ENCODE results near the gene PLCXD1. TPM values are rescaled to one million over a fixed set of nuclear protein-coding genes. Genes with fewer than 3 reads are reported as not detected.
"Not testable (repeated sequence)": the region's sequence is repeated elsewhere in the genome, so short reads cannot be mapped to it uniquely, and the experiment has no call there.

PLCXD1 gene
- total RNA-seq, 1 donor: 8.2 TPM

- TF ChIP-seq CTCF (IDR thresholded peaks at IDR 0.05; ENCODE audit: insufficient read depth, low read depth, low read length): no peak
- no peak for DNase-seq (ENCODE audit: low read depth)
- no peak overlapping the region for H3K4me3 ChIP-seq (ENCODE audit: low read depth, low read length)
These were observed 21.4 kb upstream of the PLCXD1 start for GRCh38 chrX:259692-260355.

GRCh38 chrX:261167-261918 lies 19.8 kb upstream of the PLCXD1 start:
- H3K4me3 ChIP-seq (ENCODE audit: low read depth, low read length): peak overlapping the region; percentile 7
- TF ChIP-seq CTCF (IDR thresholded peaks at IDR 0.05; ENCODE audit: insufficient read depth, low read depth, low read length): peak; percentile 45
- DNase-seq (ENCODE audit: low read depth): peak; percentile 94

DNA sequence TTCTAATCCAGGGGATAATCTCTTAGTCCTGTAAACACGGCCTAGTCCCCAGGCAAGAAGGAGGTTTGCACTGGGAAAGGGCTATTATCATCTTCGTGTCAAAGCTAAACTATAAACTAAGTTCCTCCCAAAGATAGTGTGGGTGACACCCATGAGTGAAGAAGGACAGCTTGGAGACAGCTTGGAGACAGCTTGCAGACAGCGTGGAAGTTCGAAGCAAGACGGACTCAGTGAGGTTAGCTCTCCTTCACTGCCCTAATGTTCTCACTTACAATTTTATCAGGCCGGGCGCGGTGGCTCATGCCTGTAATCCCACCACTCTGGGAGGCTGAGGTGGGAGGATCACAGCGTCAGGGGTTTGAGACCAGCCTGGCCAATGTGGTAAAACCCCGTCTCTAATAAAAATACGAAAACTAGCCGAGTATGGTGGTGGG lies 19.2 kb upstream of the PLCXD1 start:
- TF ChIP-seq CTCF (IDR thresholded peaks at IDR 0.05; ENCODE audit: insufficient read depth, low read depth, low read length): no peak
- H3K4me3 ChIP-seq (ENCODE audit: low read depth, low read length): no peak overlapping the region
- no peak for DNase-seq (ENCODE audit: low read depth)

- no peak for TF ChIP-seq CTCF (IDR thresholded peaks at IDR 0.05; ENCODE audit: insufficient read depth, low read depth, low read length)
- H3K4me3 ChIP-seq (ENCODE audit: low read depth, low read length): no peak overlapping the region
- DNase-seq (ENCODE audit: low read depth): peak; percentile 19
These were observed 18.7 kb upstream of the PLCXD1 start for GRCh38 chrX:262381-262909.

- DNase-seq (ENCODE audit: low read depth); H3K4me3 ChIP-seq (ENCODE audit: low read depth, low read length): not testable (repeated sequence)
These were observed 17.2 kb upstream of the PLCXD1 start for GRCh38 chrX:264006-264405.

GRCh38 chrX:264634-265455 lies 16.3 kb upstream of the PLCXD1 start:
- H3K4me3 ChIP-seq (ENCODE audit: low read depth, low read length): no peak overlapping the region
- no peak for TF ChIP-seq CTCF (IDR thresholded peaks at IDR 0.05; ENCODE audit: insufficient read depth, low read depth, low read length)
- peak; percentile 86 for DNase-seq (ENCODE audit: low read depth)

DNA sequence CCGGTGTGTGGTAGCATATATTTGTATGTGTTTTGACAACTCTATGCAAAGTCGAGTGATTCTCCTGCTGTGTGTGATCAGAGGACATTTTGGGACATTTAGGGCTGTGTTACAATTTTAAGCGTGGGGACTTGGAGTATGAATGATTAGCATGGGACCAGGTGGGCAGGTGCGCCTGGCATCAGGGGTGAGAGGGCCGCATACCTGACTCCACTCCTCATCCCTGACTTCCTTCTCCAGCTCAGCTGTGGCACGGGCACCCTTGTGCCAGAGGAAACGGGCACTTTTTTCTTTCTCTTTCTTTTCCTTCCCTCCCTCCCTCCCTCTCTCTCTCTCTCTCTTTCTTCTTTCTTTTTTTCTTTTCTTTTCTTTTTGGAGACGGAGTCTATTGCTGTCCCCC lies 15.7 kb upstream of the PLCXD1 start:
- H3K4me3 ChIP-seq (ENCODE audit: low read depth, low read length): no peak overlapping the region
- no peak for TF ChIP-seq CTCF (IDR thresholded peaks at IDR 0.05; ENCODE audit: insufficient read depth, low read depth, low read length)
- DNase-seq (ENCODE audit: low read depth): no peak

Data from fibroblast of villous mesenchyme (primary cell).